GM18498 (cell line): ENCODE data around the gene RALGDS.
"Not testable (repeated sequence)": the region's sequence is repeated elsewhere in the genome, so short reads cannot be mapped to it uniquely, and the experiment has no call there.

Experiments
- ATAC-seq: cut with Tn5 transposase; IDR thresholded peaks from one replicate; pipeline ENCODE4 v1.9.1; 2021; ENCODE audit warnings: mild to moderate bottlenecking, moderate library complexity; ENCODE audit not compliant: unreplicated experiment

RALGDS gene

DNA sequence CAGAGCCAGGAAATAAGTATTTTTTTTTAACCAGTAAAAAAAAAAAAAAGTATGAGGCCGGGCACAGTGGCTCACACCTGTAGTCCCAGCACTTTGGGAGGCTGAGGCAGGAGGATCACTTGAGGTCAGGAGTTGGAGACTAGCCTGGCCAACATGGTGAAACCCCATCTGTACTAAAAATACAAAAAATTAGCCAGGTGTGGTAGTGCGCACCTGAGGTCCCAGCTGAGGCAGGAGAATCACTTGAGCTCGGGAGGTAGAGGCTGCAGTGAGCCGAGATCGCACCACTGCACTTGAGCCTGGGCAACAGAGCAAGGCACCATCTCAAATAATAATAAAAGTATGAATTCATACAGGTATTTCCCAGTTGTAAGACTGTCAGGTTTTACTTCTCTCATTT is 48.8 kb downstream of the RALGDS start:
- ATAC-seq = not testable (repeated sequence)

DNA sequence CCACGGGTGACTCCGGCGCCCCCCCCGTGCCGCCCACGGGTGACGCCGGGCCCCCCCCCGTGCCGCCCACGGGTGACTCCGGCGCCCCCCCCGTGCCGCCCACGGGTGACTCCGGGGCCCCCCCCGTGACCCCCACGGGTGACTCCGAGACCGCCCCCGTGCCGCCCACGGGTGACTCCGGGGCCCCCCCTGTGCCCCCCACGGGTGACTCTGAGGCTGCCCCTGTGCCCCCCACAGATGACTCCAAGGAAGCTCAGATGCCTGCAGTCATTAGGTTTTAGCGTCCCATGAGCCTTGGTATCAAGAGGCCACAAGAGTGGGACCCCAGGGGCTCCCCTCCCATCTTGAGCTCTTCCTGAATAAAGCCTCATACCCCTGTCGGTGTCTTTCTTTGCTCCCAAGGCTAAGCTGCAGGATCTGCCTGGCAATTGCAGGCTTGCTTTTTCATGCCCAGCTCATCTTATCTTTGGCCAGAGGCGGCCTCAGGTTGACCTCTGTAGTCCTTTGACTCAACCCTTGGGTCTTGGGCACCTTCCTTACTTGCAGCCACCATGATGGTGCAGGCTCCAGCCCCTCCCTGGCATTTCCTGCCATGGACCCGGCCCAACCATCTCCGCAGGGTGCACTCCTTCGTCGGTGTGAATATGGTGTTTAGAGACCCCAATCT is 49.4 kb downstream of the RALGDS start:
- ATAC-seq = no peak

DNA sequence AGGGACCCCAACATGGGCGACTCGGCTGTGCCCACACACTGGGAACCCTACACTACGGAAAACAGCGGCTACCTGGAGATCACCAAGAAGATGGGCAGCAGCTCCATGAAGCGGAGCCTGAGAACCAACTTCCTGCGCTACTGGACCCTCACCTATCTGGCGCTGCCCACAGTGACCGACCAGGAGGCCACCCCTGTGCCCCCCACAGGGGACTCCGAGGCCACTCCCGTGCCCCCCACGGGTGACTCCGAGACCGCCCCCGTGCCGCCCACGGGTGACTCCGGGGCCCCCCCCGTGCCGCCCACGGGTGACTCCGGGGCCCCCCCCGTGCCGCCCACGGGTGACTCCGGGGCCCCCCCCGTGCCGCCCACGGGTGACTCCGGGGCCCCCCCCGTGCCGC is 50.1 kb downstream of the RALGDS start:
- ATAC-seq = not testable (repeated sequence)

- not testable (repeated sequence) for ATAC-seq
These were observed 50.5 kb downstream of the RALGDS start for GRCh38 chr9:133070500-133070961.

GRCh38 chr9:133068431-133068830 is 52.6 kb downstream of the RALGDS start:
- not testable (repeated sequence) for ATAC-seq

GRCh38 chr9:133067813-133068212 is 53.2 kb downstream of the RALGDS start:
- no peak for ATAC-seq

DNA sequence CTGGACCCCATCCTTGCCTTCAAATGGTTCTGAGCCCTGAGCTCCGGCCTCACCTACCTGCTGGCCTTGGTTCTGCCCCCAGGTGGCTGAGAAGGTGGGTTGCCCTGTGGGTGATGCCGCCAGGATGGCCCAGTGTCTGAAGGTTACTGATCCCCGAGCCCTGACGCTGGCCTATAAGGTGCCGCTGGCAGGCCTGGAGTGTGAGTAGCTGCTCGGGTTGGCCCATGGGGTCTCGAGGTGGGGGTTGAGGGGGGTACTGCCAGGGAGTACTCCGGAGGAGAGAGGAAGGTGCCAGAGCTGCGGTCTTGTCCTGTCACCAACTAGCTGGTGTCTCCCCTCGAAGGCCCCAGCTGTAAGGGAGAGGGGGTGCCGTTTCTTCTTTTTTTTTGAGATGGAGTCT is 54.0 kb downstream of the RALGDS start:
- no peak for ATAC-seq

GRCh38 chr9:133066181-133066983 is 54.7 kb downstream of the RALGDS start:
- ATAC-seq = no peak

- no peak for ATAC-seq
These were observed 56.0 kb downstream of the RALGDS start for GRCh38 chr9:133065070-133065388.

DNA sequence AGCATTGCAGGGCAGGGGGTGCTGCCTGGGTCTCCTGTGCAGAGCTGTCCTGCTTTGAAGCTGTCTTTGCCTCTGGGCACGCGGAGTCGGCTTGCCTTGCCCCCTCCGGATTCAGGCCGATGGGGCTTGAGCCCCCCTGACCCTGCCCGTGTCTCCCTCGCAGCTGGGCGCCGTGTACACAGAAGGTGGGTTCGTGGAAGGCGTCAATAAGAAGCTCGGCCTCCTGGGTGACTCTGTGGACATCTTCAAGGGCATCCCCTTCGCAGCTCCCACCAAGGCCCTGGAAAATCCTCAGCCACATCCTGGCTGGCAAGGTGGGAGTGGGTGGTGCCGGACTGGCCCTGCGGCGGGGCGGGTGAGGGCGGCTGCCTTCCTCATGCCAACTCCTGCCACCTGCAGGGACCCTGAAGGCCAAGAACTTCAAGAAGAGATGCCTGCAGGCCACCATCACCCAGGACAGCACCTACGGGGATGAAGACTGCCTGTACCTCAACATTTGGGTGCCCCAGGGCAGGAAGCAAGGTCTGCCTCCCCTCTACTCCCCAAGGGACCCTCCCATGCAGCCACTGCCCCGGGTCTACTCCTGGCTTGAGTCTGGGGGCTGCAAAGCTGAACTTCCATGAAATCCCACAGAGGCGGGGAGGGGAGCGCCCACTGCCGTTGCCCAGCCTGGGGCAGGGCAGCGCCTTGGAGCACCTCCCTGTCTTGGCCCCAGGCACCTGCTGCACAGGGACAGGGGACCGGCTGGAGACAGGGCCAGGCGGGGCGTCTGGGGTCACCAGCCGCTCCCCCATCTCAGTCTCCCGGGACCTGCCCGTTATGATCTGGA is 56.6 kb downstream of the RALGDS start:
- ATAC-seq = no peak

- ATAC-seq = no peak
These were observed 57.4 kb downstream of the RALGDS start for GRCh38 chr9:133063500-133064231.

DNA sequence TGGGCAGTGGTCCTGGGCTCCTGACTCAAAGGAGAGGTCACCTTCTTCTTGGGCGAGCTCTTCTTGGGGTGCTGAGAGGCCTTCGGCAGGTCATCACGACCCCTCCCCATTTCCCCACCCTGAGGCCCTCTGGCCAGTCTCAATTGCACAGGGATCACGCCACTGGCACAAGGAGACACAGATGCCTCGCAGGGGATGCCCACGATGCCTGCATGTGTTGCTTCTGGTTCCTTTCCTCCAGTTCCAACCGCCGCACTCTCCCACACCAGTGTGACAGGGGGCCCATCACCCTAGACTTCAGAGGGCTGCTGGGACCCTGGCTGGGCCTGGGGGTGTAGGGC is 57.9 kb downstream of the RALGDS start:
- ATAC-seq = no peak

GRCh38 chr9:133062569-133062968 is 58.5 kb downstream of the RALGDS start:
- ATAC-seq = not testable (repeated sequence)

- ATAC-seq = not testable (repeated sequence)
These were observed 59.3 kb downstream of the RALGDS start, which contains the start of gene CEL for GRCh38 chr9:133061764-133062145. CEL (plus strand) TSS chr9:133061981; CDS start chr9:133062003, 22 bp downstream.

DNA sequence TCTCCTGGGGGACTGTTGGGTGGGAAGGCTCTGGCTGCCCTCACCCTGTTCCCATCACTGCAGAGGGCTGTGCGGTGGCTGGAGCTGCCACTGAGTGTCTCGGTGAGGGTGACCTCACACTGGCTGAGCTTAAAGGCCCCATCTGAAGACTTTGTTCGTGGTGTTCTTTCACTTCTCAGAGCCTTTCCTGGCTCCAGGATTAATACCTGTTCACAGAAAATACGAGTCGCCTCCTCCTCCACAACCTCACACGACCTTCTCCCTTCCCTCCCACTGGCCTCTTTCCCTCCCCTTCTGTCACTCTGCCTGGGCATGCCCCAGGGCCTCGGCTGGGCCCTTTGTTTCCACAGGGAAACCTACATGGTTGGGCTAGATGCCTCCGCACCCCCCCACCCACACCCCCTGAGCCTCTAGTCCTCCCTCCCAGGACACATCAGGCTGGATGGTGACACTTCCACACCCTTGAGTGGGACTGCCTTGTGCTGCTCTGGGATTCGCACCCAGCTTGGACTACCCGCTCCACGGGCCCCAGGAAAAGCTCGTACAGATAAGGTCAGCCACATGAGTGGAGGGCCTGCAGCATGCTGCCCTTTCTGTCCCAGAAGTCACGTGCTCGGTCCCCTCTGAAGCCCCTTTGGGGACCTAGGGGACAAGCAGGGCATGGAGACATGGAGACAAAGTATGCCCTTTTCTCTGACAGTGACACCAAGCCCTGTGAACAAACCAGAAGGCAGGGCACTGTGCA is 59.8 kb downstream of the RALGDS start:
- not testable (repeated sequence) for ATAC-seq

DNA sequence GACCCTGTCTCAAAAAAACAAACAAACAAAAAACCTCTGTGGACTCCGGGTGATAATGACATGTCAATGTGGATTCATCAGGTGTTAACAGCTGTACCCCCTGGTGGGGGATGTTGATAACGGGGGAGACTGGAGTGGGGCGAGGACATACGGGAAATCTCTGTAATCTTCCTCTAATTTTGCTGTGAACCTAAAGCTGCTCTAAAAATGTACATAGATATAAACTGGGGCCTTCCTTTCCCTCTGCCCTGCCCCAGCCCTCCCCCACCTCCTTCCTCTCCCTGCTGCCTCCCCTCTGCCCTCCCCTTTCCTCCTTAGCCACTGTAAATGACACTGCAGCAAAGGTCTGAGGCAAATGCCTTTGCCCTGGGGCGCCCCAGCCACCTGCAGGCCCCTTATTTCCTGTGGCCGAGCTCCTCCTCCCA is 60.6 kb downstream of the RALGDS start:
- no peak for ATAC-seq

- ATAC-seq = no peak
These were observed 61.4 kb downstream of the RALGDS start for GRCh38 chr9:133059623-133060022.

- no peak for ATAC-seq
These were observed 62.3 kb downstream of the RALGDS start for GRCh38 chr9:133058550-133059320.

GRCh38 chr9:133058071-133058470 is 63.0 kb downstream of the RALGDS start:
- ATAC-seq = no peak
